Panc1 (cell line): ENCODE data around the gene RBM47. TPM values are rescaled to one million over a fixed set of nuclear protein-coding genes. Genes with fewer than 3 reads are reported as not detected.

Source experiments
- ATAC-seq: fragments of 200-7000 bp; cut with Tn5 transposase; 2 replicates; pipeline ENCODE4 v1.9.1; 2020; ENCODE audit warnings: mild to moderate bottlenecking, moderate library complexity
- BruUV-seq: library from RNA; stranded (reverse); fragments of 400-500 nt; replicated peaks from 2 replicates; lab custom pipeline; 2021; lab: Mats Ljungman, UMichigan
- CTCF ChIA-PET: fragments of 300-600 bp; sonication (Branson Sonifier 250); formaldehyde crosslinking; loops from one replicate; lab custom pipeline; 2022; ENCODE audit warnings: antibody characterized with exemption; lab: Charles Lee
- POLR2A ChIA-PET: fragments of 300-600 bp; sonication (Branson Sonifier 250); formaldehyde crosslinking; loops from one replicate; lab custom pipeline; 2022; ENCODE audit warnings: antibody characterized with exemption; lab: Charles Lee
- DNase-seq: peaks from one replicate; pipeline ENCODE4 v3.0.0-alpha.2; 2010; ENCODE audit warnings: low read depth, low spot score
- H3K27ac ChIP-seq: 2 replicates; pipeline ENCODE4 v1.5.1; 2011; ENCODE audit warnings: mild to moderate bottlenecking, low read length, inconsistent platforms
- H3K27me3 ChIP-seq: fragments of 200-500 bp; sonication (Bioruptor generic); 2 replicates; pipeline ENCODE4 v1.6.0; 2014; ENCODE audit warnings: low read length, inconsistent platforms; ENCODE audit not compliant: control insufficient read depth, insufficient read depth
- H3K36me3 ChIP-seq: fragments of 200-500 bp; sonication (Bioruptor generic); 2 replicates; pipeline ENCODE4 v1.5.1; 2014; ENCODE audit warnings: inconsistent platforms, mild to moderate bottlenecking, low read length, moderate library complexity; ENCODE audit not compliant: control insufficient read depth, insufficient read depth
- H3K4me1 ChIP-seq: 2 replicates; pipeline ENCODE4 v1.5.1; 2011; ENCODE audit warnings: inconsistent platforms, mild to moderate bottlenecking, low read length, moderate library complexity; ENCODE audit not compliant: control insufficient read depth, insufficient read depth
- H3K4me3 ChIP-seq, 2 experiments: 2 replicates each; pipeline ENCODE4 v1.5.1; 2011 to 2012; ENCODE audit warnings: low read depth in 2 of 2, low read length in 2 of 2, mild to moderate bottlenecking in 2 of 2, inconsistent platforms in 1 of 2, moderate library complexity in 1 of 2
- H3K9me3 ChIP-seq: fragments of 200-500 bp; sonication (Bioruptor generic); 2 replicates; pipeline ENCODE4 v1.5.1; 2014; ENCODE audit warnings: low read depth, mild to moderate bottlenecking, inconsistent platforms, low read length, moderate library complexity; ENCODE audit not compliant: control insufficient read depth, insufficient read depth
- CTCF ChIP-seq: fragments of 450-650 bp; IDR thresholded peaks from 2 replicates; pipeline ENCODE4 v1.5.1; 2017; ENCODE audit warnings: mild to moderate bottlenecking
- POLR2AphosphoS5 ChIP-seq: IDR thresholded peaks from 2 replicates; pipeline ENCODE4 v1.6.1; 2012; ENCODE audit warnings: mild to moderate bottlenecking, low read depth, low read length, moderate library complexity
- REST ChIP-seq, 2 experiments: IDR thresholded peaks; 2 replicates each; pipeline ENCODE4 v1.6.1; 2011 to 2012; ENCODE audit warnings: low read depth in 2 of 2, control low read depth in 1 of 2, low read length in 1 of 2, mild to moderate bottlenecking in 1 of 2, moderate library complexity in 1 of 2; ENCODE audit not compliant: insufficient read depth in 1 of 2
- SIN3A ChIP-seq: IDR thresholded peaks from 2 replicates; pipeline ENCODE4 v1.6.1; 2012; ENCODE audit warnings: low read depth, mild to moderate bottlenecking, low read length, moderate library complexity, borderline replicate concordance; ENCODE audit not compliant: insufficient read depth
- TCF7L2 ChIP-seq: IDR thresholded peaks from 2 replicates; pipeline ENCODE4 v1.6.1; 2011; ENCODE audit warnings: mild to moderate bottlenecking, low read depth, low read length, inconsistent platforms
- in situ Hi-C: cut with HindIII; loops from 2 replicates; pipeline ENCODE4 v1.10.0; 2016; ENCODE audit warnings: low sequenced_read_pairs, low pct_unique_long_range_greater_than_20kb
- intact Hi-C: fragments of 100-400 bp; cut with micrococcal nuclease; formaldehyde crosslinking; loops from one replicate; pipeline ENCODE4 v1.10.0; 2022; ENCODE audit not compliant: unreplicated experiment
- total RNA-seq: library from RNA; stranded (reverse); gene quantifications from one replicate; pipeline ENCODE4 v1.2.1, GENCODE V29; 2021; ENCODE audit not compliant: unreplicated experiment

Gene RBM47
- total RNA-seq, 1 experiment from 2014 or later: 2.0 TPM

- Histone ChIP-seq H3K36me3 (no peaks in the 10 kb centered on the region), H3K9me3 (no peaks in the 10 kb centered on the region), H3K4me1 (no peaks in the 10 kb centered on the region), H3K4me3 (no peak overlapping the region), H3K27ac (no peak overlapping the region), H3K27me3 (no peaks in the 10 kb centered on the region)
- BruUV-seq: no TSS peak
- POLR2A ChIA-PET: interaction anchor here (0.6 kb wide), 1 partner anchor 170 kb away, joined by 14 read pairs; no protein-coding TSS in a partner anchor
- TF ChIP-seq SIN3A (no peak), CTCF (no peak), POLR2AphosphoS5 (no peak), REST (IDR thresholded peaks at IDR 0.05; ENCODE audit: insufficient read depth in 1 of 2, low read depth in 2 of 2, low read length in 1 of 2) (no peak), TCF7L2 (no peak)
- in situ Hi-C loops: no loop called here
- CTCF ChIA-PET: interaction anchor here (0.6 kb wide), 1 partner anchor 162 kb away, joined by 8 read pairs; no protein-coding TSS in a partner anchor
- intact Hi-C loops: no loop called here
- ATAC-seq (no peak), DNase-seq (no peak)
Observed at GRCh38 chr4:40486534-40486933, 143.1 kb downstream of the RBM47 start.

- Histone ChIP-seq H3K27ac (no peak overlapping the region), H3K36me3 (no peaks in the 10 kb centered on the region), H3K9me3 (no peaks in the 10 kb centered on the region), H3K4me3 (no peak overlapping the region), H3K4me1 (no peaks in the 10 kb centered on the region), H3K27me3 (no peaks in the 10 kb centered on the region)
- intact Hi-C loops (no loop called here), in situ Hi-C loops (no loop called here)
- ChIA-PET CTCF (no interaction called here), POLR2A (no interaction called here)
- no peak for TF ChIP-seq CTCF
- no peak for TF ChIP-seq SIN3A
- no peak for TF ChIP-seq POLR2AphosphoS5
- TF ChIP-seq REST (IDR thresholded peaks at IDR 0.05; ENCODE audit: insufficient read depth in 1 of 2, low read depth in 2 of 2, low read length in 1 of 2): no peak
- no peak for TF ChIP-seq TCF7L2
- DNase-seq (no peak), ATAC-seq (no peak)
- BruUV-seq: no TSS peak
Observed at GRCh38 chr4:40484346-40485090, 145.1 kb downstream of the RBM47 start.
